HCT116 (cell line): ENCODE measurements around the gene DNAJC3.

Experiments used
- ATF3 ChIP-seq: IDR thresholded peaks from 2 replicates; pipeline ENCODE4 v1.6.1; 2012
- CTCF ChIP-seq, 3 experiments: fragments of 200-600 bp in 1 of 3; sonication (generic) in 1 of 3; IDR thresholded peaks in 2 of 3; conservative IDR thresholded peaks in 1 of 3; 2 replicates each; pipeline ENCODE4 v1.5.1; 2012 to 2017; ENCODE audit warnings: low read depth in 2 of 3, low read length in 2 of 3, antibody characterized with exemption in 1 of 3, borderline replicate concordance in 1 of 3, control low read depth in 1 of 3, mild to moderate bottlenecking in 1 of 3, mixed read lengths in 1 of 3, mixed run types in 1 of 3, moderate library complexity in 1 of 3; ENCODE audit not compliant: insufficient read depth in 1 of 3
- EZH2phosphoT487 ChIP-seq: fragments of 200-600 bp; IDR thresholded peaks from 2 replicates; pipeline ENCODE4 v1.6.1; 2018; ENCODE audit warnings: antibody characterized with exemption, borderline replicate concordance
- JUND ChIP-seq: IDR thresholded peaks from 2 replicates; pipeline ENCODE4 v1.6.1; 2012
- POLR2A ChIP-seq: IDR thresholded peaks from 2 replicates; pipeline ENCODE4 v1.7.0; 2011; ENCODE audit warnings: borderline replicate concordance; ENCODE audit not compliant: insufficient read depth, insufficient read length; ENCODE audit errors: extremely low read depth
- POLR2AphosphoS5 ChIP-seq: IDR thresholded peaks from 2 replicates; pipeline ENCODE4 v1.6.1; 2011; ENCODE audit warnings: mild to moderate bottlenecking, low read depth, low read length, moderate library complexity
- REST ChIP-seq: IDR thresholded peaks from 2 replicates; pipeline ENCODE4 v1.6.1; 2012; ENCODE audit warnings: low read depth
- SP1 ChIP-seq: IDR thresholded peaks from 2 replicates; pipeline ENCODE4 v1.6.1; 2012; ENCODE audit warnings: low read depth
- SRF ChIP-seq: IDR thresholded peaks from 2 replicates; pipeline ENCODE4 v1.6.1; 2012; ENCODE audit warnings: low read depth
- ZBTB33 ChIP-seq: IDR thresholded peaks from 2 replicates; pipeline ENCODE4 v1.6.1; 2011; ENCODE audit warnings: mild to moderate bottlenecking, low read length, moderate library complexity; ENCODE audit not compliant: insufficient replicate concordance; ENCODE audit errors: extremely low read depth
- ZNF274 ChIP-seq: fragments of 200-500 bp; sonication (Bioruptor generic); IDR thresholded peaks from 2 replicates; pipeline ENCODE4 v1.6.1; 2014; ENCODE audit warnings: mild to moderate bottlenecking, low read depth, low read length, inconsistent platforms

GRCh38 chr13:95726876-95727275, 49.9 kb downstream of the DNAJC3 start:
- no peak for TF ChIP-seq CTCF (IDR thresholded peaks at IDR 0.05 in 2 of 3, conservative IDR thresholded peaks at IDR 0.05 in 1 of 3; ENCODE audit: borderline replicate concordance in 1 of 3, insufficient read depth in 1 of 3, low read depth in 2 of 3, low read length in 2 of 3)
- TF ChIP-seq EZH2phosphoT487, result no peak
- no peak for TF ChIP-seq JUND
- no peak for TF ChIP-seq POLR2A
- TF ChIP-seq SRF, result no peak
- no peak for TF ChIP-seq POLR2AphosphoS5
- no peak for TF ChIP-seq ZBTB33
- TF ChIP-seq SP1, result no peak
- no peak for TF ChIP-seq ZNF274
- TF ChIP-seq ATF3, result no peak
- TF ChIP-seq REST, result no peak
